ENCODE measurements around the gene FAM219B. TPM values are rescaled to one million over a fixed set of nuclear protein-coding genes. Genes with fewer than 3 reads are reported as not detected.

FAM219B gene
- total and polyA plus RNA-seq, 10 of the 15 experiments (the other 5 are each of a cell fraction or from before 2014, with no cell fraction given) = 7.6 to 53.2 (median 29.4) TPM

DNA sequence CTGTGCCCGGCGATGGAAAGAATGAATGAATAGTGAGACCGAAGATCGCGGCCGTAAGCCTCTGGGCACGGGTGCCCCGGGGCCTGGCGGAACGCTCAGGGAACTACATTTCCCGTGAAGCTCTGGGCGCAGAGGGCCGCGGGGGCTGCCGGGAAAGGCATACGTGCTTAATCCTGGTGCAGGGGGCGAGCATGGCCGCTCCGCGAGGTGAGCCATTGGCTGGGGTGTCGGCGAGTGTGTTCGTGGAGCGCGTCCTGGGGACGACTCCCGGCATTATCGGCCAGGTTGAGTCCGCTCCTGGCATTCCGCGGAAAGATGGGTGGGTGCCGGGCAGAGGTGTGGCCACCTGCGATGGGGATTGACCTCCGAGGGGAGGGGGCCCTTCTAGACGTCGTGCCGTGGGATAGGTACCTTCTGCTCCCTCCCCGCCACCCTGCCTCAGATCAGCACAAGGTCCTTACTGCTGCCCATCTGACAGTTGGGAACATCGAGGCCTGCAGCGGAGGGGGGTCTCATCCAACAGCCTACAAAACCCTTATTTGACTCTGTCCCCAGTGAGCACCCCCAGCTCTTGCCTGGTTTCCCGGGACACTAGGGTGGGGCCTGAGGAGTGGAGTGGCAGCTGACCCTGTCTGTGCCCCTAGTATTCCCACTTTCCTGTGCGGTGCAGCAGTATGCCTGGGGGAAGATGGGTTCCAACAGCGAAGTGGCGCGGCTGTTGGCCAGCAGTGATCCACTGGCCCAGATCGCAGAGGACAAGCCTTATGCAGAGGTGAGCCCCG lies 16.6 kb downstream of the FAM219B start, which contains the start of gene MPI (continued):
- TF ChIP-seq HDAC6 (IDR thresholded peaks at IDR 0.05; ENCODE audit: unreplicated experiment) (no peak), SMARCA5 (IDR thresholded peaks at IDR 0.05) (no peak), STAT1 (conservative IDR thresholded peaks at IDR 0.05) (no peak), ZNF217 (IDR thresholded peaks at IDR 0.05) (no peak), SPI1 (IDR thresholded peaks at IDR 0.05; ENCODE audit: borderline replicate concordance, insufficient read depth, low read depth, low read length) (no peak), KLF5 (IDR thresholded peaks at IDR 0.05; ENCODE audit: partially characterized antibody) (no peak), NFYA (IDR thresholded peaks at IDR 0.05; ENCODE audit: borderline replicate concordance, low read depth, low read length) (no peak), MTA2 (IDR thresholded peaks at IDR 0.05; ENCODE audit: low read depth) (peak; percentile 21; the same call in 1 of the 2 replicates), EZH2 (IDR thresholded peaks at IDR 0.05; ENCODE audit: borderline replicate concordance, control insufficient read depth, low read depth, low read length) (no peak), SIN3A (IDR thresholded peaks at IDR 0.05; ENCODE audit: low read depth, low read length) (peak; percentile 91)
- TF ChIP-seq, protein P1, sequence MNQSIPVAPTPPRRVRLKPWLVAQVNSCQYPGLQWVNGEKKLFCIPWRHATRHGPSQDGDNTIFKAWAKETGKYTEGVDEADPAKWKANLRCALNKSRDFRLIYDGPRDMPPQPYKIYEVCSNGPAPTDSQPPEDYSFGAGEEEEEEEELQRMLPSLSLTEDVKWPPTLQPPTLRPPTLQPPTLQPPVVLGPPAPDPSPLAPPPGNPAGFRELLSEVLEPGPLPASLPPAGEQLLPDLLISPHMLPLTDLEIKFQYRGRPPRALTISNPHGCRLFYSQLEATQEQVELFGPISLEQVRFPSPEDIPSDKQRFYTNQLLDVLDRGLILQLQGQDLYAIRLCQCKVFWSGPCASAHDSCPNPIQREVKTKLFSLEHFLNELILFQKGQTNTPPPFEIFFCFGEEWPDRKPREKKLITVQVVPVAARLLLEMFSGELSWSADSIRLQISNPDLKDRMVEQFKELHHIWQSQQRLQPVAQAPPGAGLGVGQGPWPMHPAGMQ (IDR thresholded peaks at IDR 0.05; ENCODE audit: borderline replicate concordance) = no peak
- TF ChIP-seq, protein P2, sequence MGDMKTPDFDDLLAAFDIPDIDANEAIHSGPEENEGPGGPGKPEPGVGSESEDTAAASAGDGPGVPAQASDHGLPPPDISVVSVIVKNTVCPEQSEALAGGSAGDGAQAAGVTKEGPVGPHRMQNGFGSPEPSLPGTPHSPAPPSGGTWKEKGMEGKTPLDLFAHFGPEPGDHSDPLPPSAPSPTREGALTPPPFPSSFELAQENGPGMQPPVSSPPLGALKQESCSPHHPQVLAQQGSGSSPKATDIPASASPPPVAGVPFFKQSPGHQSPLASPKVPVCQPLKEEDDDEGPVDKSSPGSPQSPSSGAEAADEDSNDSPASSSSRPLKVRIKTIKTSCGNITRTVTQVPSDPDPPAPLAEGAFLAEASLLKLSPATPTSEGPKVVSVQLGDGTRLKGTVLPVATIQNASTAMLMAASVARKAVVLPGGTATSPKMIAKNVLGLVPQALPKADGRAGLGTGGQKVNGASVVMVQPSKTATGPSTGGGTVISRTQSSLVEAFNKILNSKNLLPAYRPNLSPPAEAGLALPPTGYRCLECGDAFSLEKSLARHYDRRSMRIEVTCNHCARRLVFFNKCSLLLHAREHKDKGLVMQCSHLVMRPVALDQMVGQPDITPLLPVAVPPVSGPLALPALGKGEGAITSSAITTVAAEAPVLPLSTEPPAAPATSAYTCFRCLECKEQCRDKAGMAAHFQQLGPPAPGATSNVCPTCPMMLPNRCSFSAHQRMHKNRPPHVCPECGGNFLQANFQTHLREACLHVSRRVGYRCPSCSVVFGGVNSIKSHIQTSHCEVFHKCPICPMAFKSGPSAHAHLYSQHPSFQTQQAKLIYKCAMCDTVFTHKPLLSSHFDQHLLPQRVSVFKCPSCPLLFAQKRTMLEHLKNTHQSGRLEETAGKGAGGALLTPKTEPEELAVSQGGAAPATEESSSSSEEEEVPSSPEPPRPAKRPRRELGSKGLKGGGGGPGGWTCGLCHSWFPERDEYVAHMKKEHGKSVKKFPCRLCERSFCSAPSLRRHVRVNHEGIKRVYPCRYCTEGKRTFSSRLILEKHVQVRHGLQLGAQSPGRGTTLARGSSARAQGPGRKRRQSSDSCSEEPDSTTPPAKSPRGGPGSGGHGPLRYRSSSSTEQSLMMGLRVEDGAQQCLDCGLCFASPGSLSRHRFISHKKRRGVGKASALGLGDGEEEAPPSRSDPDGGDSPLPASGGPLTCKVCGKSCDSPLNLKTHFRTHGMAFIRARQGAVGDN (IDR thresholded peaks at IDR 0.05) = peak; percentile 88; the same call in 1 of the 2 replicates
- TF ChIP-seq, protein P3, sequence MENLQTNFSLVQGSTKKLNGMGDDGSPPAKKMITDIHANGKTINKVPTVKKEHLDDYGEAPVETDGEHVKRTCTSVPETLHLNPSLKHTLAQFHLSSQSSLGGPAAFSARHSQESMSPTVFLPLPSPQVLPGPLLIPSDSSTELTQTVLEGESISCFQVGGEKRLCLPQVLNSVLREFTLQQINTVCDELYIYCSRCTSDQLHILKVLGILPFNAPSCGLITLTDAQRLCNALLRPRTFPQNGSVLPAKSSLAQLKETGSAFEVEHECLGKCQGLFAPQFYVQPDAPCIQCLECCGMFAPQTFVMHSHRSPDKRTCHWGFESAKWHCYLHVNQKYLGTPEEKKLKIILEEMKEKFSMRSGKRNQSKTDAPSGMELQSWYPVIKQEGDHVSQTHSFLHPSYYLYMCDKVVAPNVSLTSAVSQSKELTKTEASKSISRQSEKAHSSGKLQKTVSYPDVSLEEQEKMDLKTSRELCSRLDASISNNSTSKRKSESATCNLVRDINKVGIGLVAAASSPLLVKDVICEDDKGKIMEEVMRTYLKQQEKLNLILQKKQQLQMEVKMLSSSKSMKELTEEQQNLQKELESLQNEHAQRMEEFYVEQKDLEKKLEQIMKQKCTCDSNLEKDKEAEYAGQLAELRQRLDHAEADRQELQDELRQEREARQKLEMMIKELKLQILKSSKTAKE (IDR thresholded peaks at IDR 0.05; ENCODE audit: low read depth, poor library complexity, severe bottlenecking) = no peak
- TF ChIP-seq, protein P4, sequence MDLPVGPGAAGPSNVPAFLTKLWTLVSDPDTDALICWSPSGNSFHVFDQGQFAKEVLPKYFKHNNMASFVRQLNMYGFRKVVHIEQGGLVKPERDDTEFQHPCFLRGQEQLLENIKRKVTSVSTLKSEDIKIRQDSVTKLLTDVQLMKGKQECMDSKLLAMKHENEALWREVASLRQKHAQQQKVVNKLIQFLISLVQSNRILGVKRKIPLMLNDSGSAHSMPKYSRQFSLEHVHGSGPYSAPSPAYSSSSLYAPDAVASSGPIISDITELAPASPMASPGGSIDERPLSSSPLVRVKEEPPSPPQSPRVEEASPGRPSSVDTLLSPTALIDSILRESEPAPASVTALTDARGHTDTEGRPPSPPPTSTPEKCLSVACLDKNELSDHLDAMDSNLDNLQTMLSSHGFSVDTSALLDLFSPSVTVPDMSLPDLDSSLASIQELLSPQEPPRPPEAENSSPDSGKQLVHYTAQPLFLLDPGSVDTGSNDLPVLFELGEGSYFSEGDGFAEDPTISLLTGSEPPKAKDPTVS (IDR thresholded peaks at IDR 0.05; ENCODE audit: low read depth, low read length) = no peak
- TF ChIP-seq, protein P5, sequence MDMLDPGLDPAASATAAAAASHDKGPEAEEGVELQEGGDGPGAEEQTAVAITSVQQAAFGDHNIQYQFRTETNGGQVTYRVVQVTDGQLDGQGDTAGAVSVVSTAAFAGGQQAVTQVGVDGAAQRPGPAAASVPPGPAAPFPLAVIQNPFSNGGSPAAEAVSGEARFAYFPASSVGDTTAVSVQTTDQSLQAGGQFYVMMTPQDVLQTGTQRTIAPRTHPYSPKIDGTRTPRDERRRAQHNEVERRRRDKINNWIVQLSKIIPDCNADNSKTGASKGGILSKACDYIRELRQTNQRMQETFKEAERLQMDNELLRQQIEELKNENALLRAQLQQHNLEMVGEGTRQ (IDR thresholded peaks at IDR 0.05; ENCODE audit: borderline replicate concordance, low read depth, low read length) = no peak

All from GM12878 (cell line).